DOHH2 (cell line): Measurements from ENCODE around the gene WDR27.

Experiments used
- CTCF ChIP-seq: fragments of 200-600 bp; sonication (generic); IDR thresholded peaks from one replicate; pipeline ENCODE4 v1.5.1; 2014; ENCODE audit warnings: antibody characterized with exemption, mild to moderate bottlenecking, low read depth, low read length; ENCODE audit not compliant: poor library complexity, severe bottlenecking
- EZH2phosphoT487 ChIP-seq: fragments of 200-600 bp; sonication (generic); IDR thresholded peaks from 2 replicates; pipeline ENCODE4 v1.6.1; 2017; ENCODE audit warnings: borderline replicate concordance, mild to moderate bottlenecking, antibody characterized with exemption, low read length, moderate library complexity, mixed read lengths

DNA sequence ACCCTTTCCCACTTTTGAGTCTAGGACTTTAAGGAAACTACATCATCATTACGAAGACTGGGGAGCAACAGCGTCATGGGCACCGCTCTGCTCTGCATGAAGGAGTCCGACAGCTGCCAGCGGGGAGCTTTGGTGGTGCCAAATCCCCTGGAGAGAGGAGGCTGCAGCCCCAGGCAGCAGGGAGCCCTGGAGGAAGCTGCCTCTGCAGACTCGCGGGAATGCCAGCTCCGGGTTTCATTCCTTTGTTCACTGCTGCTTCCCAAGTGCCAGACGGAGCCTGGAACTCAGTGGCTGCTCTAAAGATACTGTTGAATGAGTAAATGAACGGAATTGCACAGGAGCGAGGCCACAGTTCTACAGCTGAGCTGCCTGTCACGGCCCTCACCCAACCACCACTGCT, 251.7 kb downstream of the WDR27 start:
- no peak for TF ChIP-seq EZH2phosphoT487
- no peak for TF ChIP-seq CTCF
